Measurements from ENCODE around the gene OAS1. TPM values are rescaled to one million over a fixed set of nuclear protein-coding genes. Genes with fewer than 3 reads are reported as not detected.
"Not testable (repeated sequence)": the region's sequence is repeated elsewhere in the genome, so short reads cannot be mapped to it uniquely, and the experiment has no call there.

OAS1 gene
- total RNA-seq, 1 donor from 2014 or later: 132 TPM

- no peaks in the 10 kb centered on the region for H3K9me3 Mint-ChIP-seq (ENCODE audit: unreplicated experiment)
- TF ChIP-seq CTCF (IDR thresholded peaks at IDR 0.05; ENCODE audit: insufficient read depth, low read depth, low read length) (no peak), EZH2 (IDR thresholded peaks at IDR 0.05; ENCODE audit: insufficient read depth, low read length) (no peak)
Measured at GRCh38 chr12:112950701-112951100, 43.9 kb downstream of the OAS1 start.

GRCh38 chr12:112957125-112957524, 50.4 kb downstream of the OAS1 start:
- H3K9ac ChIP-seq (ENCODE audit: low read length); H3K36me3 ChIP-seq (ENCODE audit: insufficient read depth, low read length); H3K79me2 ChIP-seq (ENCODE audit: insufficient read depth, low read length); H2AFZ ChIP-seq (ENCODE audit: low read depth, low read length); H3K27ac ChIP-seq (ENCODE audit: low read depth, low read length); H3K4me3 ChIP-seq (ENCODE audit: insufficient read depth, low read depth, low read length); H4K20me1 ChIP-seq (ENCODE audit: insufficient read depth, low read length); H3K9me3 ChIP-seq (ENCODE audit: insufficient read depth, low read depth, low read length); FAIRE-seq; H3K4me3 Mint-ChIP-seq (ENCODE audit: unreplicated experiment); H3K27ac Mint-ChIP-seq (ENCODE audit: unreplicated experiment); H3K4me1 Mint-ChIP-seq (ENCODE audit: low read depth, unreplicated experiment); H3K4me2 ChIP-seq (ENCODE audit: low read length); DNase-seq (ENCODE audit: low read depth); H3K4me1 ChIP-seq (ENCODE audit: insufficient read depth, low read length); H3K27me3 ChIP-seq (ENCODE audit: insufficient read depth, low read length): not testable (repeated sequence)
- Mint-ChIP-seq H3K36me3 (ENCODE audit: low read depth, unreplicated experiment) (peaks cover 43% of the 10 kb centered on the region), H3K27me3 (ENCODE audit: low read depth, unreplicated experiment) (peaks cover 26% of the 10 kb centered on the region), H3K9me3 (ENCODE audit: unreplicated experiment) (peaks cover 22% of the 10 kb centered on the region)

More at GRCh38 chr12:112950701-112951100, 43.9 kb downstream of the OAS1 start:
- no peaks in the 10 kb centered on the region for H3K4me1 Mint-ChIP-seq (ENCODE audit: low read depth, unreplicated experiment)
- Histone ChIP-seq H4K20me1 (ENCODE audit: insufficient read depth, low read length) (no peaks in the 10 kb centered on the region), H2AFZ (ENCODE audit: low read depth, low read length) (no peak overlapping the region), H3K27ac (ENCODE audit: low read depth, low read length) (no peak overlapping the region), H3K9ac (ENCODE audit: low read length) (no peak overlapping the region), H3K36me3 (ENCODE audit: insufficient read depth, low read length) (no peaks in the 10 kb centered on the region), H3K27me3 (ENCODE audit: insufficient read depth, low read length) (no peaks in the 10 kb centered on the region), H3K9me3 (ENCODE audit: insufficient read depth, low read depth, low read length) (no peaks in the 10 kb centered on the region), H3K4me3 (ENCODE audit: insufficient read depth, low read depth, low read length) (no peak overlapping the region), H3K79me2 (ENCODE audit: insufficient read depth, low read length) (no peaks in the 10 kb centered on the region), H3K4me1 (ENCODE audit: insufficient read depth, low read length) (no peaks in the 10 kb centered on the region), H3K4me2 (ENCODE audit: low read length) (no peak overlapping the region)
- H3K27ac Mint-ChIP-seq (ENCODE audit: unreplicated experiment): no peak overlapping the region
- H3K36me3 Mint-ChIP-seq (ENCODE audit: low read depth, unreplicated experiment): peaks cover 15% of the 10 kb centered on the region
- no peak overlapping the region for H3K4me3 Mint-ChIP-seq (ENCODE audit: unreplicated experiment)
- FAIRE-seq (no peak), DNase-seq (ENCODE audit: low read depth) (no peak)
- H3K27me3 Mint-ChIP-seq (ENCODE audit: low read depth, unreplicated experiment): peaks cover 13% of the 10 kb centered on the region

GRCh38 chr12:112961074-112961473, 54.3 kb downstream of the OAS1 start:
- H4K20me1 ChIP-seq (ENCODE audit: insufficient read depth, low read length): no peaks in the 10 kb centered on the region
- H3K27me3 ChIP-seq (ENCODE audit: insufficient read depth, low read length): no peaks in the 10 kb centered on the region
- no peaks in the 10 kb centered on the region for H3K4me1 Mint-ChIP-seq (ENCODE audit: low read depth, unreplicated experiment)
- H3K36me3 ChIP-seq (ENCODE audit: insufficient read depth, low read length): no peaks in the 10 kb centered on the region
- peaks cover 31% of the 10 kb centered on the region for H3K27me3 Mint-ChIP-seq (ENCODE audit: low read depth, unreplicated experiment)
- H3K9me3 ChIP-seq (ENCODE audit: insufficient read depth, low read depth, low read length): no peaks in the 10 kb centered on the region
- TF ChIP-seq CTCF (IDR thresholded peaks at IDR 0.05; ENCODE audit: insufficient read depth, low read depth, low read length): no peak
- TF ChIP-seq EZH2 (IDR thresholded peaks at IDR 0.05; ENCODE audit: insufficient read depth, low read length): no peak
- no peak overlapping the region for H3K4me2 ChIP-seq (ENCODE audit: low read length)
- H3K79me2 ChIP-seq (ENCODE audit: insufficient read depth, low read length): no peaks in the 10 kb centered on the region
- H3K4me3 Mint-ChIP-seq (ENCODE audit: unreplicated experiment): no peak overlapping the region
- H2AFZ ChIP-seq (ENCODE audit: low read depth, low read length): no peak overlapping the region
- FAIRE-seq (no peak), DNase-seq (ENCODE audit: low read depth) (no peak)
- H3K9me3 Mint-ChIP-seq (ENCODE audit: unreplicated experiment): peaks cover 22% of the 10 kb centered on the region
- no peaks in the 10 kb centered on the region for H3K4me1 ChIP-seq (ENCODE audit: insufficient read depth, low read length)
- H3K27ac ChIP-seq (ENCODE audit: low read depth, low read length): no peak overlapping the region
- no peak overlapping the region for H3K4me3 ChIP-seq (ENCODE audit: insufficient read depth, low read depth, low read length)
- peaks cover 43% of the 10 kb centered on the region for H3K36me3 Mint-ChIP-seq (ENCODE audit: low read depth, unreplicated experiment)
- no peak overlapping the region for H3K27ac Mint-ChIP-seq (ENCODE audit: unreplicated experiment)
- no peak overlapping the region for H3K9ac ChIP-seq (ENCODE audit: low read length)
